ENCODE data around the gene GPHB5. TPM values are rescaled to one million over a fixed set of nuclear protein-coding genes. Genes with fewer than 3 reads are reported as not detected.

The GPHB5 gene
- total and polyA plus RNA-seq, 9 of the 15 experiments (the other 6 are each of a cell fraction or from before 2014, with no cell fraction given), result not detected

GRCh38 chr14:63269561-63270225, 49.0 kb downstream of the GPHB5 start:
- Histone ChIP-seq H3K9me3 (replicated peaks; ENCODE audit: control insufficient read depth, insufficient read depth, low read depth, low read length) (no peaks in the 10 kb centered on the region), H3K4me2 (ENCODE audit: insufficient read depth, low read length) (no peak overlapping the region), H3K36me3 (ENCODE audit: control insufficient read depth, insufficient read depth, low read length) (no peaks in the 10 kb centered on the region), H3K27me3 (ENCODE audit: control insufficient read depth in 2 of 2, insufficient read depth in 2 of 2, low read length in 2 of 2) (no peaks in the 10 kb centered on the region), H4K20me1 (replicated peaks; ENCODE audit: control insufficient read depth, insufficient read depth, low read length) (no peaks in the 10 kb centered on the region), H2AFZ (ENCODE audit: low read depth, low read length) (no peak overlapping the region), H3K9ac (ENCODE audit: insufficient read depth in 1 of 2, low read depth in 2 of 2, low read length in 2 of 2) (no peak overlapping the region), H3K9me1 (ENCODE audit: control insufficient read depth, insufficient read depth, low read length) (no peaks in the 10 kb centered on the region), H3K27ac (ENCODE audit: extremely low read depth, low read depth, low read length) (no peak overlapping the region), H3K4me1 (replicated peaks in 1 of 2; ENCODE audit: control insufficient read depth in 2 of 2, insufficient read depth in 2 of 2, low read length in 2 of 2) (no peaks in the 10 kb centered on the region), H3K79me2 (ENCODE audit: control insufficient read depth, insufficient read depth, low read length) (no peaks in the 10 kb centered on the region), H3K4me3 (no peak overlapping the region)
- no peak for DNase-seq (ENCODE audit: extremely low read depth in 1 of 4, low spot score in 3 of 4)
- in situ Hi-C loops (cut with MboI) (loop anchor here (10.0 kb wide), 1 partner anchor 1095 kb away; no protein-coding TSS in a partner anchor), intact Hi-C loops (cut with micrococcal nuclease) (no loop called here)
- TF ChIP-seq ZNF23 (CRISPR knock-in tag; IDR thresholded peaks at IDR 0.05) (no peak), WHSC1 (IDR thresholded peaks at IDR 0.05; ENCODE audit: low read length) (no peak), BACH1 (tag; IDR thresholded peaks at IDR 0.05) (no peak)
- 0% methylated on average over 9 of the region's 11 CpGs for WGBS (ENCODE audit: insufficient coverage, low coverage, missing lambda C conversion rate)
- ChIA-PET CTCF (ENCODE audit: low intra/inter-chr PET ratio) (no interaction called here), POLR2A (no interaction called here)
- BruUV-seq (replicated peaks), result no TSS peak
- no peak for FAIRE-seq
- ATAC-seq, result no peak

GRCh38 chr14:63268771-63269170, 50.0 kb downstream of the GPHB5 start:
- no peak overlapping the region for H3K4me2 ChIP-seq (ENCODE audit: insufficient read depth, low read length)
- POLR2A ChIA-PET, result no interaction called here
- H3K27ac ChIP-seq (ENCODE audit: extremely low read depth, low read depth, low read length), result no peak overlapping the region
- FAIRE-seq (no peak), ATAC-seq (no peak), DNase-seq (ENCODE audit: extremely low read depth in 1 of 4, low spot score in 3 of 4) (no peak)
- WGBS (ENCODE audit: insufficient coverage, low coverage, missing lambda C conversion rate), result 0% methylated on average over 5 of the region's 5 CpGs
- CTCF ChIA-PET (ENCODE audit: low intra/inter-chr PET ratio), result no interaction called here
- no peaks in the 10 kb centered on the region for H3K9me1 ChIP-seq (ENCODE audit: control insufficient read depth, insufficient read depth, low read length)
- no peaks in the 10 kb centered on the region for H3K27me3 ChIP-seq (ENCODE audit: control insufficient read depth in 2 of 2, insufficient read depth in 2 of 2, low read length in 2 of 2)
- H2AFZ ChIP-seq (ENCODE audit: low read depth, low read length), result no peak overlapping the region
- no peaks in the 10 kb centered on the region for H3K9me3 ChIP-seq (replicated peaks; ENCODE audit: control insufficient read depth, insufficient read depth, low read depth, low read length)
- H3K4me3 ChIP-seq, result no peak overlapping the region
- intact Hi-C loops (cut with micrococcal nuclease), result no loop called here
- no TSS peak for BruUV-seq (replicated peaks)
- no peaks in the 10 kb centered on the region for H3K4me1 ChIP-seq (replicated peaks in 1 of 2; ENCODE audit: control insufficient read depth in 2 of 2, insufficient read depth in 2 of 2, low read length in 2 of 2)
- no peak overlapping the region for H3K9ac ChIP-seq (ENCODE audit: insufficient read depth in 1 of 2, low read depth in 2 of 2, low read length in 2 of 2)
- H3K79me2 ChIP-seq (ENCODE audit: control insufficient read depth, insufficient read depth, low read length), result no peaks in the 10 kb centered on the region
- no peaks in the 10 kb centered on the region for H3K36me3 ChIP-seq (ENCODE audit: control insufficient read depth, insufficient read depth, low read length)
- no peaks in the 10 kb centered on the region for H4K20me1 ChIP-seq (replicated peaks; ENCODE audit: control insufficient read depth, insufficient read depth, low read length)
- TF ChIP-seq HMGN3 (IDR thresholded peaks at IDR 0.05; ENCODE audit: borderline replicate concordance, extremely low read depth, insufficient read length, low read depth, low read length) (no peak), ZNF695 (CRISPR knock-in tag; IDR thresholded peaks at IDR 0.05) (no peak), TSHZ1 (CRISPR knock-in tag; IDR thresholded peaks at IDR 0.05) (no peak), ZHX1 (conservative IDR thresholded peaks at IDR 0.05; ENCODE audit: low read length) (no peak), YBX1 (IDR thresholded peaks at IDR 0.05) (no peak)
- in situ Hi-C loops (cut with MboI), result no loop called here

All from K562 (cell line).